ENCODE data around the gene NUDT15.

Gene NUDT15

GRCh38 chr13:48000559-48001113 is 36.9 kb upstream of the NUDT15 start (continued):
- TF ChIP-seq ZFP69B (tag by site-specific recombination; IDR thresholded peaks at IDR 0.05) (peak; percentile 27; the same call in 1 of the 2 replicates), ZNF830 (tag by site-specific recombination; IDR thresholded peaks at IDR 0.05; ENCODE audit: low read depth) (no peak), MEIS1 (CRISPR knock-in tag; IDR thresholded peaks at IDR 0.05; ENCODE audit: borderline replicate concordance) (no peak), ZNF558 (tag by site-specific recombination; IDR thresholded peaks at IDR 0.05) (no peak), ZBTB6 (tag by site-specific recombination; IDR thresholded peaks at IDR 0.05) (no peak), ZFP37 (tag by site-specific recombination; IDR thresholded peaks at IDR 0.05) (peak; percentile 21; the same call in 1 of the 2 replicates), ZNF335 (tag by site-specific recombination; conservative IDR thresholded peaks at IDR 0.05) (peak; percentile 87)
- TF ChIP-seq, protein P1, sequence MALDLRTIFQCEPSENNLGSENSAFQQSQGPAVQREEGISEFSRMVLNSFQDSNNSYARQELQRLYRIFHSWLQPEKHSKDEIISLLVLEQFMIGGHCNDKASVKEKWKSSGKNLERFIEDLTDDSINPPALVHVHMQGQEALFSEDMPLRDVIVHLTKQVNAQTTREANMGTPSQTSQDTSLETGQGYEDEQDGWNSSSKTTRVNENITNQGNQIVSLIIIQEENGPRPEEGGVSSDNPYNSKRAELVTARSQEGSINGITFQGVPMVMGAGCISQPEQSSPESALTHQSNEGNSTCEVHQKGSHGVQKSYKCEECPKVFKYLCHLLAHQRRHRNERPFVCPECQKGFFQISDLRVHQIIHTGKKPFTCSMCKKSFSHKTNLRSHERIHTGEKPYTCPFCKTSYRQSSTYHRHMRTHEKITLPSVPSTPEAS (tag by site-specific recombination; IDR thresholded peaks at IDR 0.05), result no peak

- Histone ChIP-seq H3K36me3 (ENCODE audit: control insufficient read depth in 2 of 2, insufficient read depth in 1 of 2, low read length in 2 of 2) (peaks cover 0 to 14% of the 10 kb centered on the region in 2 experiments; a peak in 1 of 3 replicates), H3K4me3 (ENCODE audit: low read depth, low read length) (peak within 1 kb of the TSS; percentile 99), H3K4me1 (ENCODE audit: control insufficient read depth, insufficient read depth, low read length) (peaks cover 2% of the 10 kb centered on the region; the same call in 1 of the 2 replicates), H3K9me3 (ENCODE audit: control insufficient read depth, insufficient read depth, low read depth, low read length) (no peaks in the 10 kb centered on the region), H3K27ac (ENCODE audit: extremely low read depth, low read depth, low read length) (peak within 1 kb of the TSS; percentile 71; the same call in 1 of the 2 replicates)
- CTCF ChIA-PET, result no interaction called here
- POLR2A ChIA-PET, result interaction anchor here (1.0 to 1.6 kb wide), 2 partner anchors 11 to 36 kb away, joined by 6 read pairs; partner anchors contain the start of gene NUDT15
- TF ChIP-seq ZNF707 (tag by site-specific recombination; IDR thresholded peaks at IDR 0.05), result no peak
- TF ChIP-seq ZNF580 (tag by site-specific recombination; IDR thresholded peaks at IDR 0.05), result no peak
- TF ChIP-seq ZNF785 (tag by site-specific recombination; IDR thresholded peaks at IDR 0.05), result no peak
- peak; percentile 63 for TF ChIP-seq SP3 (tag by site-specific recombination; IDR thresholded peaks at IDR 0.05)
- peak; percentile 54; the same call in 1 of the 2 replicates for TF ChIP-seq FEZF1 (tag by site-specific recombination; IDR thresholded peaks at IDR 0.05)
- TF ChIP-seq ZNF157 (tag by site-specific recombination; IDR thresholded peaks at IDR 0.05), result no peak
- no peak for TF ChIP-seq ZNF670 (tag by site-specific recombination; IDR thresholded peaks at IDR 0.05; ENCODE audit: low read depth)
- no peak for TF ChIP-seq PRDM2 (tag by site-specific recombination; IDR thresholded peaks at IDR 0.05; ENCODE audit: borderline replicate concordance)
- TF ChIP-seq ZNF416 (tag by site-specific recombination; IDR thresholded peaks at IDR 0.05), result no peak
- peak; percentile 90; the same call in 1 of the 2 replicates for TF ChIP-seq YY2 (tag by site-specific recombination; IDR thresholded peaks at IDR 0.05)
- no peak; the same call in 1 of the 2 replicates for TF ChIP-seq WT1 (tag by site-specific recombination; IDR thresholded peaks at IDR 0.05)
- no peak for TF ChIP-seq PRDM4 (tag by site-specific recombination; IDR thresholded peaks at IDR 0.05)
- TF ChIP-seq, protein P2, sequence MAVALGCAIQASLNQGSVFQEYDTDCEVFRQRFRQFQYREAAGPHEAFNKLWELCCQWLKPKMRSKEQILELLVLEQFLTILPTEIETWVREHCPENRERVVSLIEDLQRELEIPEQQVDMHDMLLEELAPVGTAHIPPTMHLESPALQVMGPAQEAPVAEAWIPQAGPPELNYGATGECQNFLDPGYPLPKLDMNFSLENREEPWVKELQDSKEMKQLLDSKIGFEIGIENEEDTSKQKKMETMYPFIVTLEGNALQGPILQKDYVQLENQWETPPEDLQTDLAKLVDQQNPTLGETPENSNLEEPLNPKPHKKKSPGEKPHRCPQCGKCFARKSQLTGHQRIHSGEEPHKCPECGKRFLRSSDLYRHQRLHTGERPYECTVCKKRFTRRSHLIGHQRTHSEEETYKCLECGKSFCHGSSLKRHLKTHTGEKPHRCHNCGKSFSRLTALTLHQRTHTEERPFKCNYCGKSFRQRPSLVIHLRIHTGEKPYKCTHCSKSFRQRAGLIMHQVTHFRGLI (tag by site-specific recombination; IDR thresholded peaks at IDR 0.05), result no peak
- no peak for TF ChIP-seq GLI2 (tag by site-specific recombination; IDR thresholded peaks at IDR 0.05; ENCODE audit: borderline replicate concordance, low read depth)
Measured at GRCh38 chr13:48001114-48001881, 36.2 kb upstream of the NUDT15 start, which contains the start of gene SUCLA2. SUCLA2 (minus strand) TSS chr13:48001273; CDS start chr13:48001269, 4 bp downstream.
